Esophagus squamous epithelium (tissue), 5 donors: Measurements from ENCODE around the gene PIM1. TPM values are rescaled to one million over a fixed set of nuclear protein-coding genes. Genes with fewer than 3 reads are reported as not detected.
A peak's percentile ranks its signal among the peaks of the same experiment; 100 is the strongest.

Experiments
- DNase-seq: peaks from one replicate; lab custom pipeline; 2025; lab: John Stamatoyannopoulos, UW
- H3K27ac ChIP-seq, 4 donors: fragments of 200-600 bp; sonication (generic); one replicate each; pipeline ENCODE4 v1.5.1; 2016 to 2019; ENCODE audit warnings: mild to moderate bottlenecking in 1 of 4
- H3K27me3 ChIP-seq, 4 donors: fragments of 200-600 bp; sonication (generic); 1 replicate in 3 of 4; 2 replicates in 1 of 4; pipeline versions ENCODE4 v1.5.1 to v1.6.0; 2017 to 2021; ENCODE audit warnings: antibody characterized with exemption in 1 of 4
- H3K36me3 ChIP-seq, 3 donors: fragments of 200-600 bp; sonication (generic); one replicate each; pipeline ENCODE4 v1.5.1; 2016 to 2019
- H3K4me1 ChIP-seq, 3 donors: fragments of 200-600 bp; sonication (generic); one replicate each; pipeline ENCODE4 v1.5.1; 2017 to 2019
- H3K4me3 ChIP-seq, 4 donors: fragments of 200-600 bp; sonication (generic); 1 replicate in 3 of 4; 2 replicates in 1 of 4; pipeline ENCODE4 v1.5.1; 2016 to 2019; ENCODE audit warnings: mild to moderate bottlenecking in 2 of 4, moderate library complexity in 1 of 4
- H3K9me3 ChIP-seq, 3 donors: fragments of 200-600 bp; sonication (generic); one replicate each; pipeline ENCODE4 v1.5.1; 2016 to 2019
- POLR2A ChIP-seq, 4 donors: fragments of 450-650 bp; IDR thresholded peaks; one replicate each; pipeline ENCODE4 v1.6.1; 2017; ENCODE audit warnings: antibody characterized with exemption in 4 of 4, mild to moderate bottlenecking in 4 of 4, moderate library complexity in 3 of 4
- WGBS, 2 donors: methylation state at CpG; one replicate each; pipeline ENCODE4 v1.1.5; 2018; 5-methylcytosine and 5-hydroxymethylcytosine counted together
- intact Hi-C: fragments of 100-400 bp; cut with DNase I; formaldehyde crosslinking; loops from one replicate; pipeline ENCODE4 v1.15.0; 2022
- total RNA-seq, 4 donors: library from RNA; depleted of rRNA; stranded (reverse); fragments of >200 nt; gene quantifications; one replicate each; pipeline ENCODE4 v1.1.0, GENCODE V29; 2016
- TF ChIP-seq, protein P1 (sequence below), 6 experiments: fragments of 450-650 bp in 4 of 6; fragments of 200-600 bp in 2 of 6; sonication (generic) in 2 of 6; IDR thresholded peaks; one replicate each; pipeline ENCODE4 v1.5.1; 2016 to 2019; ENCODE audit warnings: antibody characterized with exemption in 6 of 6, mild to moderate bottlenecking in 4 of 6, moderate library complexity in 4 of 6
- donor health status: DM: yes; HTN: yes; CAD: no.

PIM1 gene
- total RNA-seq, 4 donors from 2014 or later: 57.3 to 206 (median 96.6) TPM

DNA sequence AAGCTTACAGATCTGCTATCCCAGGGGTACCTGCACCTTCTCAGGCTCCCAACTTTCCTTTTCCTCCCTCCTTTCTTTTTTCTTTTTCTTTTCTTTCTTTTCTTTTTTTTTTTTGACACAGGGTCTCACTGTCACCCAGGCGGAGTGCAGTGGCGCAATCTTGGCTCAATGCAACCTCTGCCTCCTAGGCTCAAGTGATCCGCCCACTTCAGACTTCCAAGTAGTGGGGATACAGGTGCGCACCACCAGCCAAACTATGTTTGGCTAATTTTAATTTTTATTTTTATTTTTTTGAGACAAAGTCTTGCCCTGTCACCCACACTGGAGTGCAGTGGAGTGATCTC is 36.0 kb downstream of the PIM1 start:
- TF ChIP-seq, protein P1, sequence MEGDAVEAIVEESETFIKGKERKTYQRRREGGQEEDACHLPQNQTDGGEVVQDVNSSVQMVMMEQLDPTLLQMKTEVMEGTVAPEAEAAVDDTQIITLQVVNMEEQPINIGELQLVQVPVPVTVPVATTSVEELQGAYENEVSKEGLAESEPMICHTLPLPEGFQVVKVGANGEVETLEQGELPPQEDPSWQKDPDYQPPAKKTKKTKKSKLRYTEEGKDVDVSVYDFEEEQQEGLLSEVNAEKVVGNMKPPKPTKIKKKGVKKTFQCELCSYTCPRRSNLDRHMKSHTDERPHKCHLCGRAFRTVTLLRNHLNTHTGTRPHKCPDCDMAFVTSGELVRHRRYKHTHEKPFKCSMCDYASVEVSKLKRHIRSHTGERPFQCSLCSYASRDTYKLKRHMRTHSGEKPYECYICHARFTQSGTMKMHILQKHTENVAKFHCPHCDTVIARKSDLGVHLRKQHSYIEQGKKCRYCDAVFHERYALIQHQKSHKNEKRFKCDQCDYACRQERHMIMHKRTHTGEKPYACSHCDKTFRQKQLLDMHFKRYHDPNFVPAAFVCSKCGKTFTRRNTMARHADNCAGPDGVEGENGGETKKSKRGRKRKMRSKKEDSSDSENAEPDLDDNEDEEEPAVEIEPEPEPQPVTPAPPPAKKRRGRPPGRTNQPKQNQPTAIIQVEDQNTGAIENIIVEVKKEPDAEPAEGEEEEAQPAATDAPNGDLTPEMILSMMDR (IDR thresholded peaks at IDR 0.05): no peak
- TF ChIP-seq POLR2A (IDR thresholded peaks at IDR 0.05): no peak
- H3K27ac ChIP-seq: peak overlapping the region in 1 of 4 donors; percentile 16
- H3K4me3 ChIP-seq: no peak overlapping the region
- no peaks in the 10 kb centered on the region for H3K36me3 ChIP-seq
- no peak for DNase-seq
- intact Hi-C loops: loop anchor here (10.0 kb wide), 2 partner anchors 151 to 441 kb away; no protein-coding TSS in a partner anchor
- no peaks in the 10 kb centered on the region for H3K27me3 ChIP-seq
- H3K9me3 ChIP-seq: no peaks in the 10 kb centered on the region
- H3K4me1 ChIP-seq: peaks cover 5 to 43% (median 7%) of the 10 kb centered on the region in 3 donors
- 85 to 98% methylated on average over 4 of the region's 4 CpGs for WGBS, 2 donors

DNA sequence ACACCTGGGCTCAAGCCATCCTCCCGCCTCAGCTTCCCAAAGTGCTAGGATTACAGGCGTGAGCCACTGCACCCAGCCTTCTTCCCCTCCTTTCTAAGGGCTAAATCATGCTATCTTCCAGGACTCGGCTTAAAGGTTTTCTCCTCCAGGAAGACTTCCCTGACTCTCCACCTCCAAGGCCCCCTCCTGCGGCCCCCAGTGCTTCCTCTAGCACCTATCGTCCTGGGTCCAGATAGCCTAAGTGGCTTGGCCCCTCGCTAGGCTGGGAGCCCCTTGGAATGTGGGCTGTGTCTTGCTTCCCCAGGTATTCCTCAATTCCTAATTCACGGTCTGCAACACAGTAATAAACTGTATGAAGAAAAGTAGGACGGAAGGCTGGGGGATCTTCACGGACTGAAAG is 36.7 kb downstream of the PIM1 start:
- H3K27ac ChIP-seq: no peak overlapping the region
- H3K27me3 ChIP-seq: no peaks in the 10 kb centered on the region
- 91 to 94% methylated on average over 9 of the region's 9 CpGs for WGBS, 2 donors
- intact Hi-C loops: loop anchor here (10.0 kb wide), 2 partner anchors 152 to 442 kb away; no protein-coding TSS in a partner anchor
- H3K9me3 ChIP-seq: no peaks in the 10 kb centered on the region
- peaks cover 5 to 43% (median 7%) of the 10 kb centered on the region in 3 donors for H3K4me1 ChIP-seq
- TF ChIP-seq, protein P1 (IDR thresholded peaks at IDR 0.05): no peak
- no peak for TF ChIP-seq POLR2A (IDR thresholded peaks at IDR 0.05)
- no peak for DNase-seq
- no peak overlapping the region for H3K4me3 ChIP-seq
- no peaks in the 10 kb centered on the region for H3K36me3 ChIP-seq

DNA sequence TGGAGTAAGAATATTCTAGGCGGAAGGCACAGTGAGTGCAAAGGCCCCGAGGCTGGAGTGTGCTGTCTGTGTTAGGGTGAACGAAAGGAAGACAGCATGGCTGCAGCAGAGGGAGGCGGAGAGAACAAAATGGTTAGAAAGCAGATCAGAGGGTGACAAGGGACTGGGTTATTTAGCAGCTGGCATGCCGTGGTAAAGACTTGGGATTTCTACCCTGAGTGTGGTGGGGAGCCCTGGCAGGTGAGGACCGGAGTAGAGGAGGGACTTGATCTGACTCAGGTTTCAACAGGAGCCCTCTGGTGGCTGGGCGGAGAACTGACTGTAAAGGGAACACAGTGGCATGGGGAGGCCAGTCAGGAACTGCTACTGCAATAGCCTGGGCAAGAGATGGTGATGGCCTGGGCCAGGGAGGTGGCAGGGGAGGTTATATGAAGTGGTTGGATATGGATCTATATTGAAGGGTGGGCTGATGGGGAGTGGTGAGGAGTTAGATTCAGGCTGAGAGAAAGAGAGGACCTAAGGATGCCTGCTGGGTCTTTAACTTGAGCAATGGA is 38.0 kb downstream of the PIM1 start:
- Histone ChIP-seq H3K27me3 (no peaks in the 10 kb centered on the region), H3K9me3 (no peaks in the 10 kb centered on the region), H3K4me3 (no peak overlapping the region), H3K27ac (peak overlapping the region in 1 of 4 donors; percentile 7), H3K36me3 (no peaks in the 10 kb centered on the region), H3K4me1 (peaks cover 5 to 34% (median 7%) of the 10 kb centered on the region in 3 donors)
- DNase-seq: peak; percentile 30
- intact Hi-C loops: loop anchor here (10.0 kb wide), 2 partner anchors 153 to 443 kb away; no protein-coding TSS in a partner anchor
- 57 to 58% methylated on average over 7 of the region's 7 CpGs for WGBS, 2 donors
- TF ChIP-seq, protein P1 (IDR thresholded peaks at IDR 0.05): peak; percentile 71 to 93 (median 87)
- TF ChIP-seq POLR2A (IDR thresholded peaks at IDR 0.05): no peak

DNA sequence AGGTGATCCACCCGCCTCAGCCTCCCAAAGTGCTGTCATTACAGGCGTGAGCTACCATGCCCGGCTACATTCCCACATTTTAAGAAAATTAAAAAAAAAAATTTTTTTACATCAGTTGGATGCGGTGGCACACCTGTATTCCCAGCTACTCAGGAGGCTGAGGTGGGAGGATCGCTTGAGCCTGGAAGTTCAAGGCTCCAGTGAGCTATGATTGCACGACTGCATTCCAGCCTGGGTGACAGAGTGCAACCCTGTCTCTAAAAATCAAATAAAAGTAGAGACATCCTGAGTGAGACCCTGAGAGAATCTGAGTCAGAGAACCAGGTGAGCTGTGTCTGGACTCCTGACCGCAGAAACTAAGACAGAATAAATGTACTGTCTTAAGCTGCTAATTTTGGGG is 38.8 kb downstream of the PIM1 start:
- H3K4me1 ChIP-seq: peaks cover 5 to 29% (median 7%) of the 10 kb centered on the region in 3 donors
- no peak overlapping the region for H3K27ac ChIP-seq
- no peaks in the 10 kb centered on the region for H3K27me3 ChIP-seq
- no peaks in the 10 kb centered on the region for H3K9me3 ChIP-seq
- intact Hi-C loops: loop anchor here (10.0 kb wide), 2 partner anchors 154 to 444 kb away; no protein-coding TSS in a partner anchor
- WGBS, 2 donors: 86 to 97% methylated on average over 6 to 7 of the region's 7 CpGs
- no peak overlapping the region for H3K4me3 ChIP-seq
- TF ChIP-seq, protein P1 (IDR thresholded peaks at IDR 0.05): no peak
- no peak for TF ChIP-seq POLR2A (IDR thresholded peaks at IDR 0.05)
- H3K36me3 ChIP-seq: no peaks in the 10 kb centered on the region
- DNase-seq: no peak

DNA sequence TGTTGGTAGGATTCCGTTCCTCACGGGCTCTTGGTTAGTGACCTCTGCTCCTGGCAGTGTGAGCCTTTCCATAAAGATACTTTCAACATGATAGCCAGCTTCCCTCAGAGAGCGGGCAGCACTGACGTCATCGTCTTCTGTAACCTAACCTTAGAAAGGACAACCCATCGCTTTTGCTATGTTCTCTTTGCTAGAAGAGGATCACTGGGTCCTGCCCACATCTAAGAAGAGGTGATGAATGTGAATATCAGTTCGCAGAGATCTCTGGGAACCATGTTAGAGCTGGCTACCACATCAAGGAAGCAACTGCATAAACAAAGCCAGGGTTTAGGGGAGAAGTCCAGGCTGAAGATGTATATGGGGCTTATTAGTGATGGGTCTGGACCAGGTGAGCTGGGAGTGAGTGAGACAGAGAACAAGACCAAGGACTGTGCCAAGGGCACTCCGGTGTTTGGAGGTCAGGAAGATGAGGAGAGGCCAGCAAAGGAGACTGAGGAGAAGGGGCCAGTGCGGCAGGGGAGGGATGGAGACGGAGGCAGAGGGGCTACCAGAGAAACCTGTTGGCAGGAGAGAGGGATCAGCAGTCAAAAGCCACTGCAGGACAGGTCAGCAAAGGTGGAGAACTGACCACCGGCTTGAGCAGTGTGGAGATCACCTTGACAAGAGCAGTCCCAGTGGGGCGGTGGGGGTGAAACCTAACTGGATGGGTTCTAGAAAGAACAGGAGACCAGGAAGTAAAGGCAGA is 39.7 kb downstream of the PIM1 start:
- Histone ChIP-seq H3K27ac (no peak overlapping the region), H3K27me3 (no peaks in the 10 kb centered on the region), H3K4me1 (peaks cover 5 to 23% (median 7%) of the 10 kb centered on the region in 3 donors), H3K9me3 (no peaks in the 10 kb centered on the region), H3K4me3 (no peak overlapping the region), H3K36me3 (no peaks in the 10 kb centered on the region)
- no peak for TF ChIP-seq POLR2A (IDR thresholded peaks at IDR 0.05)
- TF ChIP-seq, protein P1 (IDR thresholded peaks at IDR 0.05): no peak
- no peak for DNase-seq
- intact Hi-C loops: loop anchor here (2.0 to 10.0 kb wide), 3 partner anchors 155 to 445 kb away; no protein-coding TSS in a partner anchor
- WGBS, 2 donors: 82 to 84% methylated on average over 12 of the region's 12 CpGs
